ENCODE data around the gene PGRMC2.
A peak's percentile ranks its signal among the peaks of the same experiment; 100 is the strongest.

PGRMC2 gene

DNA sequence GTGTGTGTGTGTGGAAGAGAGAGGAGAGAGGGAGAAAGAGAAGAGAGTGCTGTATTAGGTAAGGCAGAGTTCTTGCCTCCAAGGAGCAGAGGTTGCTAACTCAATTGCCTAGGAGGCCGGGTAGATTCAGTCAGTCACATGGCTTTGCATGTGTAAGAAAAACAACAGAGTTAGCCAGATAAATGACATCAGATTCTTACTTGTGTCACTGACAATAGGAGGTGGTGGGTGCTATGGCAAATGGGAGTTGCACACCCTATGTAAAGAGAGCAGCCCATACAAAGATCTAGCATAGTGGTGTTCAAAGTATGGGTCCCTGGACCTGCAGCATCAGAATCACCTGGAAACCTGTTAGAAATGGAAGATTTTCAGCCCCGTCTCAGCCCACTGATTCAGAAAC is 14.4 kb upstream of the PGRMC2 start:
- no peak overlapping the region for H3K27ac ChIP-seq (ENCODE audit: low read length, poor library complexity, severe bottlenecking)
- H3K4ac ChIP-seq (ENCODE audit: low read depth in 1 of 2, low read length in 2 of 2): no peak overlapping the region
- DNase-seq: no peak
- H4K8ac ChIP-seq (ENCODE audit: low read length): no peak overlapping the region
- H3K14ac ChIP-seq (ENCODE audit: low read length in 2 of 2): no peak overlapping the region
- H3K27me3 ChIP-seq (ENCODE audit: control insufficient read depth in 1 of 2, insufficient read depth in 1 of 2, low read length in 2 of 2): no peaks in the 10 kb centered on the region
- H2BK12ac ChIP-seq (ENCODE audit: low read length in 2 of 2): peak overlapping the region in 1 of 2 experiments; percentile 51
- H3K9ac ChIP-seq (ENCODE audit: low read length): no peak overlapping the region
- peaks cover 2% of the 10 kb centered on the region for H3K79me1 ChIP-seq (replicated peaks; ENCODE audit: low read length, poor library complexity, severe bottlenecking)
- H3K9me3 ChIP-seq (ENCODE audit: control insufficient read depth, low read length): no peaks in the 10 kb centered on the region
- H2BK120ac ChIP-seq (ENCODE audit: low read depth, low read length): no peak overlapping the region
- 94% methylated on average over 2 of the region's 2 CpGs for WGBS
- no peak overlapping the region for H4K91ac ChIP-seq (ENCODE audit: low read length)
- H2BK15ac ChIP-seq (ENCODE audit: low read depth, poor library complexity, severe bottlenecking): no peak overlapping the region
- no peak overlapping the region for H2AK5ac ChIP-seq (ENCODE audit: low read length, severe bottlenecking)
- no peak overlapping the region for H3K18ac ChIP-seq (ENCODE audit: low read depth in 1 of 2, low read length in 2 of 2)
- H3K36me3 ChIP-seq (ENCODE audit: control insufficient read depth in 1 of 2, insufficient read depth in 2 of 2, low read depth in 1 of 2, low read length in 2 of 2): peaks cover 0 to 14% of the 10 kb centered on the region in 2 experiments
- no peak overlapping the region for H2BK5ac ChIP-seq (ENCODE audit: low read depth, low read length, poor library complexity, severe bottlenecking)
- no peak overlapping the region for H3K4me3 ChIP-seq (ENCODE audit: insufficient read depth in 1 of 2, low read depth in 1 of 2, low read length in 2 of 2)
- H2AFZ ChIP-seq (ENCODE audit: low read depth, low read length): no peak overlapping the region
- H3K23ac ChIP-seq (ENCODE audit: low read length in 2 of 2): no peak overlapping the region
- no peak overlapping the region for H3K4me2 ChIP-seq (ENCODE audit: low read length, poor library complexity, severe bottlenecking)
- peaks cover 4% of the 10 kb centered on the region for H3K4me1 ChIP-seq (ENCODE audit: control insufficient read depth, insufficient read depth, low read depth, low read length)

- Histone ChIP-seq H3K27me3 (ENCODE audit: control insufficient read depth in 1 of 2, insufficient read depth in 1 of 2, low read length in 2 of 2) (no peaks in the 10 kb centered on the region), H4K8ac (ENCODE audit: low read length) (no peak overlapping the region)
- WGBS: 83% methylated on average over 1 of the region's 1 CpG
Observed at GRCh38 chr4:128299848-128300247, 12.2 kb upstream of the PGRMC2 start.

DNA sequence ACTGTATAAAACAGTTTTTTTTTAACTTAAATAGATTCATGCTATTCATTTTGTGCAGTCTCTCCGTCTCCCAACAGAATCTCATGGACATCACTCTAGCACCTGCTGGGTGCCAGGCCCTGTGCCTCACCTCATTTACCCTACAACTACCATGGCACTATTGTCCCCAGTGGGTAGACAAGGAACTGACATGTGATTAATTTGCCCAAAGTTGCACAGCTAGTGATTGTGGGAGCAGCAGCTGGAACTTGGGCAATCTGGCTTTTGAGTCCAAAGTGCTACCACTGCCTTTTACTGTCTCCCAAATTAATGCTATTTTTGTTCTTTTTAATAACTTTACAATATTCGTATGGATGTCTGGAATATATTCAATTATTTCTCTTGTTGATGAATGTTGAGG is 11.2 kb upstream of the PGRMC2 start:
- 100% methylated on average over 1 of the region's 2 CpGs for WGBS
- H3K4me3 ChIP-seq (ENCODE audit: insufficient read depth in 1 of 2, low read depth in 1 of 2, low read length in 2 of 2): no peak overlapping the region
- no peak overlapping the region for H3K14ac ChIP-seq (ENCODE audit: low read length in 2 of 2)
- no peaks in the 10 kb centered on the region for H3K27me3 ChIP-seq (ENCODE audit: control insufficient read depth in 1 of 2, insufficient read depth in 1 of 2, low read length in 2 of 2)
- H4K91ac ChIP-seq (ENCODE audit: low read length): no peak overlapping the region
- no peak overlapping the region for H3K23ac ChIP-seq (ENCODE audit: low read length in 2 of 2)
- H3K36me3 ChIP-seq (ENCODE audit: control insufficient read depth in 1 of 2, insufficient read depth in 2 of 2, low read depth in 1 of 2, low read length in 2 of 2): peaks cover 2 to 12% of the 10 kb centered on the region in 2 experiments
- no peak for DNase-seq
- H2BK15ac ChIP-seq (ENCODE audit: low read depth, poor library complexity, severe bottlenecking): no peak overlapping the region
- H3K4ac ChIP-seq (ENCODE audit: low read depth in 1 of 2, low read length in 2 of 2): no peak overlapping the region
- no peak overlapping the region for H3K18ac ChIP-seq (ENCODE audit: low read depth in 1 of 2, low read length in 2 of 2)
- H3K4me1 ChIP-seq (ENCODE audit: control insufficient read depth, insufficient read depth, low read depth, low read length): peaks cover 4% of the 10 kb centered on the region
- H4K8ac ChIP-seq (ENCODE audit: low read length): no peak overlapping the region
- no peak overlapping the region for H3K4me2 ChIP-seq (ENCODE audit: low read length, poor library complexity, severe bottlenecking)
- H2AK5ac ChIP-seq (ENCODE audit: low read length, severe bottlenecking): no peak overlapping the region
- no peaks in the 10 kb centered on the region for H3K79me1 ChIP-seq (replicated peaks; ENCODE audit: low read length, poor library complexity, severe bottlenecking)
- no peaks in the 10 kb centered on the region for H3K9me3 ChIP-seq (ENCODE audit: control insufficient read depth, low read length)
- H2BK120ac ChIP-seq (ENCODE audit: low read depth, low read length): no peak overlapping the region
- H3K9ac ChIP-seq (ENCODE audit: low read length): no peak overlapping the region
- no peak overlapping the region for H2BK5ac ChIP-seq (ENCODE audit: low read depth, low read length, poor library complexity, severe bottlenecking)
- no peak overlapping the region for H2AFZ ChIP-seq (ENCODE audit: low read depth, low read length)
- H3K27ac ChIP-seq (ENCODE audit: low read length, poor library complexity, severe bottlenecking): no peak overlapping the region
- no peak overlapping the region for H2BK12ac ChIP-seq (ENCODE audit: low read length in 2 of 2)

More at GRCh38 chr4:128299848-128300247, 12.2 kb upstream of the PGRMC2 start:
- no peak for DNase-seq
- Histone ChIP-seq H3K79me1 (replicated peaks; ENCODE audit: low read length, poor library complexity, severe bottlenecking) (no peaks in the 10 kb centered on the region), H3K4me2 (ENCODE audit: low read length, poor library complexity, severe bottlenecking) (no peak overlapping the region), H2BK15ac (ENCODE audit: low read depth, poor library complexity, severe bottlenecking) (no peak overlapping the region), H3K4me3 (ENCODE audit: insufficient read depth in 1 of 2, low read depth in 1 of 2, low read length in 2 of 2) (no peak overlapping the region), H2AFZ (ENCODE audit: low read depth, low read length) (no peak overlapping the region), H2AK5ac (ENCODE audit: low read length, severe bottlenecking) (no peak overlapping the region), H3K14ac (ENCODE audit: low read length in 2 of 2) (no peak overlapping the region), H3K9me3 (ENCODE audit: control insufficient read depth, low read length) (no peaks in the 10 kb centered on the region), H2BK12ac (ENCODE audit: low read length in 2 of 2) (no peak overlapping the region), H3K27ac (ENCODE audit: low read length, poor library complexity, severe bottlenecking) (no peak overlapping the region), H3K23ac (ENCODE audit: low read length in 2 of 2) (no peak overlapping the region), H3K4me1 (ENCODE audit: control insufficient read depth, insufficient read depth, low read depth, low read length) (peaks cover 4% of the 10 kb centered on the region), H3K9ac (ENCODE audit: low read length) (no peak overlapping the region), H3K36me3 (ENCODE audit: control insufficient read depth in 1 of 2, insufficient read depth in 2 of 2, low read depth in 1 of 2, low read length in 2 of 2) (peaks cover 2 to 14% of the 10 kb centered on the region in 2 experiments), H2BK5ac (ENCODE audit: low read depth, low read length, poor library complexity, severe bottlenecking) (no peak overlapping the region), H3K4ac (ENCODE audit: low read depth in 1 of 2, low read length in 2 of 2) (no peak overlapping the region), H3K18ac (ENCODE audit: low read depth in 1 of 2, low read length in 2 of 2) (no peak overlapping the region), H4K91ac (ENCODE audit: low read length) (no peak overlapping the region), H2BK120ac (ENCODE audit: low read depth, low read length) (no peak overlapping the region)

DNA sequence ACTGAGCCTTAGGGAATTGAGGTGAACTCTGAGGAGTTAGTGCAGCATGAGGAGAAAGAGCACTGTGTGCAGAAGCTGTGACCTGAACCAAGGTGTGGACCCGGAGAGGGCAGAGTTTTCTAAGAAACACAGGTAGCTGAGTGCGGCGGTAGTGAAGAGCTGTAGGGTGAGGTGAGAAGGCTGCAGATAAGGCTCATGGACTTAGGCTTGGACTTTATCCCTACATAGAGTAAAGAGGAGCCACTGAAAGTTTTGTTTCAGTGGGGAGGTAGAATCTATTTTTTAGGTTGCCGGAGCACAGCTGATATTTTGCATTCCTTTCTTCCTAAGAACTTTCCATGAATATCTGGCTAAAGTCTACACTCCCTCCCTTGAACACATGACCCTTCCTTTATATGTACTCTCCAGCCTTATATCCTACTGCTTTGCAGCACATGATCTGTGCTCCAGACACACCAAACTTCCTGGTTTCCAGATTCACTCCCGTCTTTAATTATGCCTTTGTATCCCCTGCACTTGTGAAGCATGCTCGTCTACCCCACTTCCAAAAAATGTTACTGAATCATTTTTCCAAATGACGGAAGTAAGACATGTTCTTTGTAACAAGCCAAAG is 10.6 kb upstream of the PGRMC2 start:
- Histone ChIP-seq H3K18ac (ENCODE audit: low read depth in 1 of 2, low read length in 2 of 2) (no peak overlapping the region), H3K36me3 (ENCODE audit: control insufficient read depth in 1 of 2, insufficient read depth in 2 of 2, low read depth in 1 of 2, low read length in 2 of 2) (peaks cover 2 to 12% of the 10 kb centered on the region in 2 experiments), H2BK12ac (ENCODE audit: low read length in 2 of 2) (no peak overlapping the region), H3K14ac (ENCODE audit: low read length in 2 of 2) (no peak overlapping the region), H2AFZ (ENCODE audit: low read depth, low read length) (no peak overlapping the region), H3K27ac (ENCODE audit: low read length, poor library complexity, severe bottlenecking) (no peak overlapping the region), H2AK5ac (ENCODE audit: low read length, severe bottlenecking) (no peak overlapping the region), H2BK15ac (ENCODE audit: low read depth, poor library complexity, severe bottlenecking) (no peak overlapping the region), H3K4me2 (ENCODE audit: low read length, poor library complexity, severe bottlenecking) (no peak overlapping the region), H3K9ac (ENCODE audit: low read length) (no peak overlapping the region), H3K9me3 (ENCODE audit: control insufficient read depth, low read length) (no peaks in the 10 kb centered on the region), H3K27me3 (ENCODE audit: control insufficient read depth in 1 of 2, insufficient read depth in 1 of 2, low read length in 2 of 2) (no peaks in the 10 kb centered on the region), H2BK120ac (ENCODE audit: low read depth, low read length) (no peak overlapping the region), H2BK5ac (ENCODE audit: low read depth, low read length, poor library complexity, severe bottlenecking) (no peak overlapping the region), H4K91ac (ENCODE audit: low read length) (no peak overlapping the region), H3K4me1 (ENCODE audit: control insufficient read depth, insufficient read depth, low read depth, low read length) (peaks cover 2% of the 10 kb centered on the region), H4K8ac (ENCODE audit: low read length) (no peak overlapping the region), H3K79me1 (replicated peaks; ENCODE audit: low read length, poor library complexity, severe bottlenecking) (no peaks in the 10 kb centered on the region), H3K23ac (ENCODE audit: low read length in 2 of 2) (no peak overlapping the region), H3K4ac (ENCODE audit: low read depth in 1 of 2, low read length in 2 of 2) (no peak overlapping the region), H3K4me3 (ENCODE audit: insufficient read depth in 1 of 2, low read depth in 1 of 2, low read length in 2 of 2) (no peak overlapping the region)
- 100% methylated on average over 6 of the region's 7 CpGs for WGBS
- DNase-seq: no peak
